GM10847 (cell line): ENCODE results near the gene DUSP2.
A peak's percentile ranks its signal among the peaks of the same experiment; 100 is the strongest.

ENCODE experiments used
- POLR2A ChIP-seq: IDR thresholded peaks from 2 replicates; pipeline ENCODE4 v1.6.1; 2011; ENCODE audit not compliant: insufficient read length; ENCODE audit errors: extremely low read depth

The DUSP2 gene, protein sequence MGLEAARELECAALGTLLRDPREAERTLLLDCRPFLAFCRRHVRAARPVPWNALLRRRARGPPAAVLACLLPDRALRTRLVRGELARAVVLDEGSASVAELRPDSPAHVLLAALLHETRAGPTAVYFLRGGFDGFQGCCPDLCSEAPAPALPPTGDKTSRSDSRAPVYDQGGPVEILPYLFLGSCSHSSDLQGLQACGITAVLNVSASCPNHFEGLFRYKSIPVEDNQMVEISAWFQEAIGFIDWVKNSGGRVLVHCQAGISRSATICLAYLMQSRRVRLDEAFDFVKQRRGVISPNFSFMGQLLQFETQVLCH

GRCh38 chr2:96145036-96145847, at the start of gene DUSP2:
TSS of gene DUSP2 (minus strand) at chr2:96145440. CDS start at chr2:96145354, 86 bp downstream.
- peak; percentile 100 for TF ChIP-seq POLR2A

DNA sequence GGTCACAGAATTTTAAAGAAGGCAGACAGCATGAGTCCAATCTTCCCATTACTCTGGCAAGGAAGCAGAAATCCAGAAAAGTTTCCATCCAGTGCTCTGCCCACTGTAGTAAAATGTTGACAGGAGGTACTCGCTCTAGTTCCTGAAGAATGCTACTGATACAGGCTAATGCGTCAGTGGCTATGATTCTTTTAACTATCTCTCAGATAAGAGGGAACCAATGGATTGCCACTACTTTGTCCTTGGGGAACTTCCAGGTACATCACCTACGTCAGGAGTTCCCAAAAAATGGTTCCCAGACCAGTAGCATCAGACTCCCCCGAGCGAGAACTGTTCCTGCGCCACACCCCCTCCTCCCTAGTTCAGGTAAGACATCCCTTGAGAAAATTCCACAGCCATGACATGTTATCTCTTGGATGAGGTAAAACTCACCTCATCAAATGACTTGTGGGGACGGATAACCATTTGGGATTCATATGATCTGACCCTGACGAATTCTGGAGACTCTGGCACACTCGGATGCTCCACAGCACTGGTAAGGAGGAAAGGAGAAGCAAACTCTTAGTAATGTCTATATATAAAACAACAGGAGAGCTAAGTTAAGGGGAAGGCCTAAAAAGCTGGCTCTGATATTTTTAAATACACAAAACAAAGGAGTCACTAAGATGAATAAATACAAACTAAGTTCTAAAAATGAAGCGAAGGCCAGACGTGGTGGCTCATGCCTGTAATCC, 46.9 kb upstream of the DUSP2 start:
- no peak for TF ChIP-seq POLR2A

DNA sequence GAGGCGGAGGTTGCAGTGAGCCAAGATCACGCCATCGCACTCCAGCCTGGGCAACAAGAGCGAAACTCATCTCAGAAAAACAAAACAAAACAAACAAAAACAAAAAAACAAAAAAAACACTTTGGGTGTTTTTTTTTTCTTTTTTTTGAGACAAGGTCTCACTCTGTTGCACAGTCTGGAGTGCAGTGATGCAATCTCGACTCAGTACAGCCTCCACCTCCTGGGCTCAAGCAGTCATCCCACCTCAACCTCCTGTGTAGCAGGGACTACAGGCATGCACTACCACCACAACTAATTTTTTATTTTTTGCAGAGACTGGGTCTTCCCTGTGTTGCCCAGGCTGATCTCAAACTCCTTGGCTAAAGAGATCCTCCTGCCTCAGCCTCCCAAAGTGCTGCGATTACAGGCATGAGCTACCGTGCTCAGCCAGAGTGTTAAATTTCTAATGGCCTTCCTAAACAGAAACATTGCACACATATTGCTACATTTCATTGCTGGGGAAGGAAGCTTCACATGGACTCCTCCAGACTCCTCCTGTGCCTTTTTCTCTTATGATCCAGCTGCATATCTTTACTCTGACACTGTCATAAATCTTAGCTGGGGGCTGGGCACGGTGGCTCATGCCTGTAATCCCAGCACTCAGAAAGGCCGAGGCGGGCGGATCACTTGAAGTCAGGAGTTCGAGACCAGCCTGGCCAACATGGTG, 43.7 kb upstream of the DUSP2 start:
- no peak for TF ChIP-seq POLR2A

- TF ChIP-seq POLR2A, result no peak
These were observed 41.3 kb upstream of the DUSP2 start for GRCh38 chr2:96186562-96186961.

DNA sequence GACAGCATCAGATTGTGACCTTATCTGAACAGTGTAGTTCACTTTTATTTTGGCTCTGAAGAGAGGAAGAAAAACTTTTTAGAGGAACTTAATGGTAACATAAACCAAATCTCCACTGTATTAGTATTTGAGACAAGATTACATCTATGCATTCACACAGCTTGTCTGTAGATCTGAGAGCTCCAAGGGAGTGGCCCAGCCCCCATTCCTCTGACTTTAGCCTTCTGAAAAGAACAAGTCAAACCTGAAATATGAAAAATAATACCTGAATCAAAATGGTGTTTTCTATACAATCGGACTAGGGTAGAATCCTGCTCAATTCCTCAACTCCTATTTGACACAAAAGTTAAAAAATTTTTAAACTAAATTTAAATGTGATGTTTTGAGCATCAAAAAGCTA, 40.3 kb upstream of the DUSP2 start:
- TF ChIP-seq POLR2A, result no peak

GRCh38 chr2:96184989-96185388, 39.7 kb upstream of the DUSP2 start:
- TF ChIP-seq POLR2A, result no peak

- no peak for TF ChIP-seq POLR2A
These were observed 38.9 kb upstream of the DUSP2 start for GRCh38 chr2:96184188-96184587.

- TF ChIP-seq POLR2A, result no peak
These were observed 36.3 kb upstream of the DUSP2 start for GRCh38 chr2:96181529-96181928.

DNA sequence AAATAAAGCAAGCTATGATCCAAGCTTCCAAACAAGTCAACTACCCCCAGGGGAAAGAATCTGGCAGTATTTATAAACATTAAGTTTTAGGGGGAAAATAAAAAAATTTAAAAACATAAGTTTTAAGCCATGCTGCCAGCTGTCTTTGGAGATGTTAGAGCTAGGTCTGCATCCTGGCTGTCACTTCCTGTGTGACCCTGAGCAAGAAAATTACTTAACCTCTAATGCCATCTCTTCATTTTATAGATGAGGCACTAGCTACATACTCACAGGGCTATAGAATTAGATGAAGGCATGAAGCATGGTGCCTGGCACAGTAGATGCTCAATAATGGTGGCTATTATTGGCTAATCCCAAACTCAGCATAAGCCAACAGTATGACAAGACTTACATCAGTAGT, 35.3 kb upstream of the DUSP2 start:
- no peak for TF ChIP-seq POLR2A

DNA sequence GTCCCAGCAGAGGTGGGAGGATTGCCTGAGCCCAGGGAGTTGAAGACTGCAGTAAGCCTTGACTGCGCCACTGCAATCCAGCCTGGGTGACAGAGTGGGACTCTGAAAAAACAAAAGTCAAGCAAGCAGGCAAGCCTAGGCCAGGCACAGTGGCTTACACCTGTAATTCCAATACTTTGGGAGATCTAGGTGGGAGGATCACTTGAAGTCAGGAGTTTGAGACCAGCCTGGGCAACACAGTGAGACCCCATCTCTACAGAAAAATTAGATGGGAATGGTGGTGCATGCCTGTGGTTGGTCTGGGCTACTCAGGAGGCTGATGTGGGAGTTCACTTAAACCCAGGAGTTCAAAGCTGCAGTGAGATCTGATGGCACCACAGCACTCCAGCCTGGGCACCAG, 34.8 kb upstream of the DUSP2 start:
- no peak for TF ChIP-seq POLR2A

DNA sequence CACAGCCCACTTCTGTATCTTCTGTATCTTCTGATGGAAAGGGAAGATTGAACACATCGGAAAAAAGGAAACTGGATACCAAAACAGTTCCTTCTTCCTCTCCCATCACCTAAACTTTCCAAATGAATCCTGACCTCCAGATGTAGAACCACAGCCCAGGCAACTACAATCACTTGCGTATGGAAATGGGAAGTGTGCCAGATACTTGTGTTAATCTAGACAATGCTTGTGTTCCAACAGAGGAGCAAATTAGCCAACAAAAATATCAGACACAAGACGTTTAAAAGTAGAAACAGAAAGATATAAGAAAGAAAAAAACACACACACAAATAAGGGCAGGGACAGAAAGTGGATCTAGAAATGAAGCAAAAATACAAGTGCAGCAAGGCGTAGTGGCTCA, 31.4 kb upstream of the DUSP2 start:
- no peak for TF ChIP-seq POLR2A

GRCh38 chr2:96175951-96176350, 30.7 kb upstream of the DUSP2 start:
- no peak for TF ChIP-seq POLR2A

DNA sequence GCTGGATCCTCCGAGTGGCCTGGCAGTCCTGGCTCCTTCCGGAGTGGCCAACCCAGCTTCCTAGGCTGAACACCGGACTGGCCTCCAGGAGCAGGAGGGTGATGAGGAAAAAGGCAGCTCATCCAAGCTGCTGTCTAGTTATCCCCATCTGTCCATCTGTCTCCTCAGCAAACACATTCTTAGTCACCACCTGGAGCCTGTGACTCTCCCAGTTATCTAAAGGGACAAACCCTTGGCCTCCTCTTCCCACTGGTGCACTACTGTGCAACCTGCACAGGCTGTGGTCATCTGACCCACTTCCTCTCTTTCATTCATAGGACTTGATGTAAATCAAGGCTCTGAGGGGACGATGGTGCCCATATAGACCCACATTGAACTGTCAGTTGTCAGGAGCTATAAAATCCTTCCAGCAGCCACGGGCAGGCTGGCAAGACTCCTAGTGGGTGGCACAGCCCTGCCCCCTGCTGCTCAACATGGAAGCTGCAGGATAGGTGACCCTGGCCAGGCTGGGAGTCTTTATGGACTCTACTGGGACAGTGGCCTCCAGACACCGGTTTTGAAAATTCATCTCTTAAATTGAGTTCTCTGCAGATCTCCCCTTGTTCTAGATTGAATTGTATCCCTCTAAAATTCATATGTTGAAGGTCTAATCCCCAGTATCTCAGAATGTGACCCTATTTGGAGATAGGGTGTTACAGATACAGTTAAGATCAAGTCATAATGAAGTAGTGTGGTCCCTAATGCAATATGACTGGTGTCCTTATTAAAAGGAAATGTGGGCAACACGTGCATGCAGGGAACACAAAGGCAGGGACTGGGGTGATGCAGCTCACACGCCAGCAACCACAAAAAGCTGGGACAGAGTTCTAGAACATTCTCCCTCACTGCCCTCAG, 29.3 kb upstream of the DUSP2 start:
- no peak for TF ChIP-seq POLR2A

- TF ChIP-seq POLR2A, result no peak
These were observed 26.6 kb upstream of the DUSP2 start for GRCh38 chr2:96171831-96172230.
